GM10847 (cell line): ENCODE data around the gene CCL28.

Experiments
- POLR2A ChIP-seq: IDR thresholded peaks from 2 replicates; pipeline ENCODE4 v1.6.1; 2011; ENCODE audit not compliant: insufficient read length; ENCODE audit errors: extremely low read depth

The CCL28 gene

GRCh38 chr5:43335681-43336080 lies 76.5 kb downstream of the CCL28 start:
- no peak for TF ChIP-seq POLR2A

- no peak for TF ChIP-seq POLR2A
Observed at GRCh38 chr5:43332401-43332800, 79.8 kb downstream of the CCL28 start.
